ENCODE data around the gene SLC9A2. TPM values are rescaled to one million over a fixed set of nuclear protein-coding genes. Genes with fewer than 3 reads are reported as not detected.

SLC9A2 gene
- total and polyA plus RNA-seq, 2 of the 13 experiments (the other 11 are each of a cell fraction or from before 2014, with no cell fraction given) = 0.02 TPM; not detected in 1

GRCh38 chr2:102736410-102737409 lies 117.4 kb downstream of the SLC9A2 start (continued):
- TF ChIP-seq NFAT5 (CRISPR knock-in tag; IDR thresholded peaks at IDR 0.05) = peak; percentile 52; the same call in 1 of the 2 replicates
- peak; percentile 18; the same call in 1 of the 2 replicates for TF ChIP-seq RAD21 (CRISPR knock-in tag; IDR thresholded peaks at IDR 0.05)
- TF ChIP-seq CHD2 (IDR thresholded peaks at IDR 0.05; ENCODE audit: low read depth, low read length) = no peak
- 0 out of 2 replicates have a peak, but pooled peaks have one; percentile 55 for TF ChIP-seq TOE1 (CRISPR knock-in tag; IDR thresholded peaks at IDR 0.05)
- TF ChIP-seq ZEB1 (IDR thresholded peaks at IDR 0.05; ENCODE audit: insufficient replicate concordance, low read depth) = peak; percentile 74
- TF ChIP-seq IKZF4 (CRISPR knock-in tag; IDR thresholded peaks at IDR 0.05; ENCODE audit: borderline replicate concordance, low read depth, not compliant biosample characterization) = peak; percentile 45
- no peak; the same call in 1 of the 2 replicates for TF ChIP-seq E2F2 (CRISPR knock-in tag; IDR thresholded peaks at IDR 0.05; ENCODE audit: borderline replicate concordance)
- TF ChIP-seq ZNF550 (CRISPR knock-in tag; IDR thresholded peaks at IDR 0.05; ENCODE audit: borderline replicate concordance) = no peak
- TF ChIP-seq IRF1 (CRISPR knock-in tag; IDR thresholded peaks at IDR 0.05; ENCODE audit: low read depth) = no peak
- no peak for TF ChIP-seq NR2F2 (IDR thresholded peaks at IDR 0.05; ENCODE audit: borderline replicate concordance, low read depth)
- 0 out of 2 replicates have a peak, but pooled peaks have one; percentile 9 for TF ChIP-seq ZNF83 (CRISPR knock-in tag; IDR thresholded peaks at IDR 0.05; ENCODE audit: borderline replicate concordance)
- TF ChIP-seq ZNF274 (CRISPR knock-in tag; IDR thresholded peaks at IDR 0.05) = peak; percentile 90; the same call in 1 of the 2 replicates
- TF ChIP-seq ZFAT (CRISPR knock-in tag; conservative IDR thresholded peaks at IDR 0.05) = no peak
- TF ChIP-seq PRPF4 (IDR thresholded peaks at IDR 0.05; ENCODE audit: low read depth, low read length, poor library complexity, severe bottlenecking) = no peak
- peak; percentile 70; the same call in 1 of the 2 replicates for TF ChIP-seq PAX8 (CRISPR knock-in tag; IDR thresholded peaks at IDR 0.05; ENCODE audit: borderline replicate concordance)
- no peak for TF ChIP-seq RARG (CRISPR knock-in tag; IDR thresholded peaks at IDR 0.05; ENCODE audit: low read depth)
- peak; percentile 68; the same call in 1 of the 2 replicates for TF ChIP-seq ZNF510 (CRISPR knock-in tag; IDR thresholded peaks at IDR 0.05; ENCODE audit: low read depth)
- peak; percentile 91 for TF ChIP-seq ZFP91 (CRISPR knock-in tag; IDR thresholded peaks at IDR 0.05; ENCODE audit: borderline replicate concordance)

Measured in HepG2 (cell line).